K562 (cell line): ENCODE measurements around the gene BTBD18. TPM values are rescaled to one million over a fixed set of nuclear protein-coding genes. Genes with fewer than 3 reads are reported as not detected.
A peak's percentile ranks its signal among the peaks of the same experiment; 100 is the strongest.

Experiments used
- BCL6 ChIP-seq: fragments of 250-450 bp; sonication (Bioruptor Pico); IDR thresholded peaks from 2 replicates; pipeline ENCODE4 v1.4.0; 2020
- BRD9 ChIP-seq: fragments of 450-650 bp; IDR thresholded peaks from 2 replicates; pipeline ENCODE4 v1.6.1; 2018; ENCODE audit warnings: low read depth; ENCODE audit not compliant: partially characterized antibody
- CBX5 ChIP-seq: IDR thresholded peaks from 2 replicates; pipeline ENCODE4 v1.6.1; 2014; ENCODE audit warnings: low read depth, borderline replicate concordance
- ESRRA ChIP-seq: fragments of 450-650 bp; IDR thresholded peaks from 2 replicates; pipeline ENCODE4 v1.6.1; 2014; ENCODE audit warnings: low read depth, mild to moderate bottlenecking, moderate library complexity, borderline replicate concordance
- FOSL1 ChIP-seq: fragments of 200-800 bp; sonication (Bioruptor generic); conservative IDR thresholded peaks from 2 replicates; pipeline ENCODE4 v1.6.1; 2016; ENCODE audit warnings: missing genetic modification characterization, missing compliant biosample characterization
- FOXK2 ChIP-seq, 2 experiments: fragments of 450-650 bp; IDR thresholded peaks in 1 of 2; conservative IDR thresholded peaks in 1 of 2; 2 replicates each; pipeline ENCODE4 v1.6.1; 2016; ENCODE audit warnings: low read depth in 2 of 2, mild to moderate bottlenecking in 1 of 2
- KAT8 ChIP-seq: fragments of 450-650 bp; IDR thresholded peaks from 2 replicates; pipeline ENCODE4 v1.6.1; 2016; ENCODE audit warnings: low read depth, mild to moderate bottlenecking
- MCM5 ChIP-seq: fragments of 450-650 bp; IDR thresholded peaks from 2 replicates; pipeline ENCODE4 v1.6.1; 2016; ENCODE audit warnings: low read depth
- MED1 ChIP-seq: sonication (generic); formaldehyde crosslinking; IDR thresholded peaks from 2 replicates; pipeline ENCODE4 v1.8.1; 2023; ENCODE audit warnings: missing genetic modification reagents, borderline replicate concordance
- MTA1 ChIP-seq: fragments of 450-650 bp; IDR thresholded peaks from 2 replicates; pipeline ENCODE4 v1.6.1; 2017; ENCODE audit warnings: borderline replicate concordance
- MYNN ChIP-seq, 2 experiments: sonication (generic); formaldehyde crosslinking in 1 of 2; IDR thresholded peaks; 2 replicates each; pipeline versions ENCODE4 v1.5.0 to v1.6.1; 2016 to 2020; ENCODE audit warnings: antibody characterized with exemption in 1 of 2, missing genetic modification reagents in 1 of 2
- NFIC ChIP-seq: fragments of 450-650 bp; IDR thresholded peaks from 2 replicates; pipeline ENCODE4 v1.6.1; 2017; ENCODE audit warnings: mild to moderate bottlenecking, inconsistent platforms
- PRPF4 ChIP-seq: fragments of 200-400 bp; formaldehyde crosslinking; IDR thresholded peaks from one replicate; pipeline ENCODE4 v1.6.1; 2017; ENCODE audit warnings: low read length, low read depth, mild to moderate bottlenecking; ENCODE audit not compliant: insufficient read depth, poor library complexity, severe bottlenecking
- RB1 ChIP-seq: fragments of 450-650 bp; IDR thresholded peaks from 2 replicates; pipeline ENCODE4 v1.6.1; 2017; ENCODE audit warnings: low read depth, mild to moderate bottlenecking
- RBM14 ChIP-seq: fragments of 200-400 bp; formaldehyde crosslinking; IDR thresholded peaks from 2 replicates; pipeline ENCODE4 v1.6.1; 2018; ENCODE audit warnings: low read depth, mild to moderate bottlenecking, low read length, moderate library complexity, borderline replicate concordance; ENCODE audit not compliant: insufficient read depth
- RNF2 ChIP-seq: sonication (generic); IDR thresholded peaks from 2 replicates; pipeline ENCODE4 v1.6.1; 2016
- SMAD4 ChIP-seq: fragments of 250-450 bp; sonication (Bioruptor Pico); conservative IDR thresholded peaks from 2 replicates; pipeline ENCODE4 v1.8.0; 2021; ENCODE audit warnings: inconsistent platforms, mild to moderate bottlenecking, moderate library complexity
- SOX6 ChIP-seq: fragments of 450-650 bp; IDR thresholded peaks from 2 replicates; pipeline ENCODE4 v1.6.1; 2014; ENCODE audit warnings: mild to moderate bottlenecking
- TCF3 ChIP-seq: sonication (generic); formaldehyde crosslinking; IDR thresholded peaks from 2 replicates; pipeline ENCODE4 v1.4.0; 2020; ENCODE audit warnings: mild to moderate bottlenecking, missing genetic modification reagents
- ZKSCAN3 ChIP-seq: fragments of 250-450 bp; sonication (Bioruptor Pico); IDR thresholded peaks from 2 replicates; pipeline ENCODE4 v1.4.0; 2020
- ZNF655 ChIP-seq: fragments of 250-450 bp; sonication (Bioruptor Pico); IDR thresholded peaks from 2 replicates; pipeline ENCODE4 v1.5.0; 2021
- polyA plus RNA-seq, 8 experiments: library from polyadenylated mRNA; depleted of rRNA in 4 of 8; stranded (reverse) in 5 of 8; unstranded in 3 of 8; fragments of >200 nt; fragmentation: Nextera tagmentation in 2 of 8; fragmentation: Illumina TruSeq in 1 of 8; extraction: Ambion mirVana in 2 of 8; extraction: Trizol in 1 of 8; gene quantifications; 2 replicates each; pipeline versions ENCODE4 v1.2.1 to v1.2.3, GENCODE V29; 2011 to 2014; ENCODE audit warnings: inconsistent platforms in 1 of 8, missing spikeins in 1 of 8
- total RNA-seq, 7 experiments: library from RNA; depleted of rRNA in 6 of 7; stranded (reverse); fragments of >200 nt in 6 of 7; fragmentation: Illumina TruSeq in 2 of 7; extraction: Trizol in 2 of 7; gene quantifications; 2 replicates each; pipeline versions ENCODE4 v1.2.1 to v1.2.3, GENCODE V29; 2011 to 2021; ENCODE audit warnings: low replicate concordance in 1 of 7
- TF ChIP-seq, protein P1 (sequence below): sonication (generic); formaldehyde crosslinking; IDR thresholded peaks from 2 replicates; pipeline ENCODE4 v1.8.0; 2022; ENCODE audit warnings: mild to moderate bottlenecking, missing genetic modification reagents
- TF ChIP-seq, protein P2 (sequence below): fragments of 250-450 bp; sonication (Bioruptor Pico); IDR thresholded peaks from 2 replicates; pipeline ENCODE4 v1.5.0; 2021; ENCODE audit warnings: mild to moderate bottlenecking, moderate library complexity

The BTBD18 gene
- total and polyA plus RNA-seq, 9 of the 15 experiments (the other 6 are each of a cell fraction or from before 2014, with no cell fraction given), result 0.06 TPM; not detected in 8

DNA sequence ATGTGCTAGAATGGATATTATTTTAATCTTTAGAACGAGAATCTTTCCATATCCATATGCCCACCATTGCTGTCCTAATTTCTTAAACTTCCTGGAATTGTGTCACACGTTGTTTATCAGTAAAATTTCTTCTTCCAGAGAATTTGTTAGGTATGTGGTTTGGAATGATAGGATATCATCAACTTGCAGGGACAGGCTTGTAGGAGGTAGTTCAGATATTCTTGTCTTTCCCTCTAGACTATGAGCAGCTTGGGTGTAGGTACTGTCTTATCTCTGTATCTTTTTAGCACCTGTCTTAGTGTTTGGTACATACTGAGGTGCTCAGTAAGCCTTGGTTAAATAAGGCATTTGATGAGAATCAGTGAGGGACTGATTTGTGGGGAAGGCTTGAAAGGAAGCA is 13.4 kb upstream of the BTBD18 start (continued):
- TF ChIP-seq, protein P1, sequence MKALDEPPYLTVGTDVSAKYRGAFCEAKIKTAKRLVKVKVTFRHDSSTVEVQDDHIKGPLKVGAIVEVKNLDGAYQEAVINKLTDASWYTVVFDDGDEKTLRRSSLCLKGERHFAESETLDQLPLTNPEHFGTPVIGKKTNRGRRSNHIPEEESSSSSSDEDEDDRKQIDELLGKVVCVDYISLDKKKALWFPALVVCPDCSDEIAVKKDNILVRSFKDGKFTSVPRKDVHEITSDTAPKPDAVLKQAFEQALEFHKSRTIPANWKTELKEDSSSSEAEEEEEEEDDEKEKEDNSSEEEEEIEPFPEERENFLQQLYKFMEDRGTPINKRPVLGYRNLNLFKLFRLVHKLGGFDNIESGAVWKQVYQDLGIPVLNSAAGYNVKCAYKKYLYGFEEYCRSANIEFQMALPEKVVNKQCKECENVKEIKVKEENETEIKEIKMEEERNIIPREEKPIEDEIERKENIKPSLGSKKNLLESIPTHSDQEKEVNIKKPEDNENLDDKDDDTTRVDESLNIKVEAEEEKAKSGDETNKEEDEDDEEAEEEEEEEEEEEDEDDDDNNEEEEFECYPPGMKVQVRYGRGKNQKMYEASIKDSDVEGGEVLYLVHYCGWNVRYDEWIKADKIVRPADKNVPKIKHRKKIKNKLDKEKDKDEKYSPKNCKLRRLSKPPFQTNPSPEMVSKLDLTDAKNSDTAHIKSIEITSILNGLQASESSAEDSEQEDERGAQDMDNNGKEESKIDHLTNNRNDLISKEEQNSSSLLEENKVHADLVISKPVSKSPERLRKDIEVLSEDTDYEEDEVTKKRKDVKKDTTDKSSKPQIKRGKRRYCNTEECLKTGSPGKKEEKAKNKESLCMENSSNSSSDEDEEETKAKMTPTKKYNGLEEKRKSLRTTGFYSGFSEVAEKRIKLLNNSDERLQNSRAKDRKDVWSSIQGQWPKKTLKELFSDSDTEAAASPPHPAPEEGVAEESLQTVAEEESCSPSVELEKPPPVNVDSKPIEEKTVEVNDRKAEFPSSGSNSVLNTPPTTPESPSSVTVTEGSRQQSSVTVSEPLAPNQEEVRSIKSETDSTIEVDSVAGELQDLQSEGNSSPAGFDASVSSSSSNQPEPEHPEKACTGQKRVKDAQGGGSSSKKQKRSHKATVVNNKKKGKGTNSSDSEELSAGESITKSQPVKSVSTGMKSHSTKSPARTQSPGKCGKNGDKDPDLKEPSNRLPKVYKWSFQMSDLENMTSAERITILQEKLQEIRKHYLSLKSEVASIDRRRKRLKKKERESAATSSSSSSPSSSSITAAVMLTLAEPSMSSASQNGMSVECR (CRISPR knock-in tag), result no peak
- TF ChIP-seq RNF2 (no peak), RBM14 (no peak), CBX5 (no peak), MYNN (IDR thresholded peaks at IDR 0.05) (no peak), MYNN (CRISPR knock-in tag; IDR thresholded peaks at IDR 0.05) (no peak), PRPF4 (no peak), ZNF655 (no peak), BCL6 (CRISPR knock-in tag) (no peak), ZKSCAN3 (CRISPR knock-in tag) (no peak), MTA1 (no peak), MCM5 (no peak), FOXK2 (conservative IDR thresholded peaks at IDR 0.05 in 1 of 2, IDR thresholded peaks at IDR 0.05 in 1 of 2; ENCODE audit: low read depth in 2 of 2) (no peak), KAT8 (no peak), FOSL1 (0 out of 2 replicates have a peak, but pooled peaks have one; percentile 23), TCF3 (CRISPR knock-in tag) (peak; percentile 87), SMAD4 (CRISPR knock-in tag) (0 out of 2 replicates have a peak, but pooled peaks have one; percentile 41), SOX6 (peak; percentile 64), NFIC (peak; percentile 58), MED1 (CRISPR knock-in tag) (no peak), ESRRA (no peak), RB1 (no peak), BRD9 (no peak)
- TF ChIP-seq, protein P2, sequence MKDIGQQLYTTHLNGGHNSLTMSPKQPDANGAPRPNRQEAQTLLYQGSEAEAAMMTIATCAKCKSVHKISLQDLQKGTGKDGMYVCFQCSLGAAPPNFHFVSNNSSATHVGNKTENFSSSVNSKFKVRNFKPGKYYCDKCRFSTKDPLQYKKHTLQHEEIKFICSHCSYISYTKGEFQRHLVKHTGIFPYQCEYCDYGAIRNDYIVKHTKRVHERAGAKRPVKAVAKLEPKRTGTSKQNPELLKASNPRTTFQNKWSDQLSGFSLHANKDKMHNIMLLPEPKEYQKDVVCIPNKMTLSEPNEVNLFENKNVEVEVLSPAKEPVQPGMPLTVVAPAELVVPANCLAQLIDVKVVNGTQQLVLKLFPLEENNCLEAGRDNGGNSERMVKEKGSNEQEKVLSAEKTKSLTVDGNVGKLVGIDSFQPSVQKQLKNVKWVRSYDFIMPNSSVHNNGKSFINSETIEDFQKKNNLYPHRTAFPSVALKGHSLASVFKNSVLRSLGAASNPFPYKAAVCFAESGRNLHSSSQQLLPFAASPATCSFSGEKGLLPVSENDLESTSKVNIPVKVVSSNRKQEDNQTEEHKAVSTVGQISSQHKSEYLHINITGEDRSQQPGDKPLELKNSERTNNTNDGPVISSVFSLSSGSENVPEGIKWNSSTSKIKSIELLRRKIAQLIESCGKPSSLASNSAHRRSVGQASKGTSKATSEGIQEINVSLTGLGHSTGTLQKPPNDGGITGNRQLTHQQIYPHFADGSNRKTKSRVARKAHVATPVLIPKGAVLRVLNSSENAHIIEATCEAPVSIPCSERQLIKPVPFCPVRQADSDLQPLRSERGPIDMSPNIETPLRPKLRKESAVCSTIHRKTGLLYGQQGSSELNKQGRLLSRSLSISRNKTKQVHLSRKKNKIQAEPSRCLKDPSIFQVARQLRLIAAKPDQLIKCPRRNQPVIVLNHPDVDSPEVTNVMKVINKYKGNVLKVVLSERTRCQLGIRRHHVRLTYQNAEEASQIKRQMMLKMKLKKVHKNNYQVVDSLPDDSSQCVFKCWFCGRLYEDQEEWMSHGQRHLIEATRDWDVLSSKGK, result no peak
